ENCODE results near the gene NLGN3. TPM values are rescaled to one million over a fixed set of nuclear protein-coding genes. Genes with fewer than 3 reads are reported as not detected.
A peak's percentile ranks its signal among the peaks of the same experiment; 100 is the strongest.

The NLGN3 gene
- polyA plus RNA-seq, 1 donor from 2014 or later, result 11.7 TPM

DNA sequence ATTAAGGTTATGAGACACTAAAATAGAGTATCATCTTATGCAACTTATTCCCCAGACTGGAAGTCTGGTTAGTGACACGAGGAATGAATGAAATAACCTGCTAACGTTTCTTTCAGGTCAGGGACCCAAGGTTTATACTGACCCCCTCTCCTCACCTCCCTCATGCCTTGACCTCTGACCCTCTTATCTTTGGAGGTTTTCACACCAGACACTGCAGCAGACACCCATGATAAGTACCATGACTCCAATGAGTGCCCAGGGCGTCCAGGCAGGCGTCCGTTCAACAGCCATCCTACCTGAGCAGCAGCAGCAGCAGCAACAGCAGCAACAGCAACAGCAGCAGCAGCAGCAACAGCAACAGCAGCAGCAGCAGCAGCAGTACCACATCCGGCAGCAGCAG is 4.2 kb upstream of the NLGN3 start:
- TF ChIP-seq SMC3 (conservative IDR thresholded peaks at IDR 0.05; ENCODE audit: poor library complexity), result no peak
- TF ChIP-seq EZH2 (IDR thresholded peaks at IDR 0.05; ENCODE audit: borderline replicate concordance, insufficient read depth, low read length, poor library complexity, severe bottlenecking), result no peak
- TF ChIP-seq, protein P1, sequence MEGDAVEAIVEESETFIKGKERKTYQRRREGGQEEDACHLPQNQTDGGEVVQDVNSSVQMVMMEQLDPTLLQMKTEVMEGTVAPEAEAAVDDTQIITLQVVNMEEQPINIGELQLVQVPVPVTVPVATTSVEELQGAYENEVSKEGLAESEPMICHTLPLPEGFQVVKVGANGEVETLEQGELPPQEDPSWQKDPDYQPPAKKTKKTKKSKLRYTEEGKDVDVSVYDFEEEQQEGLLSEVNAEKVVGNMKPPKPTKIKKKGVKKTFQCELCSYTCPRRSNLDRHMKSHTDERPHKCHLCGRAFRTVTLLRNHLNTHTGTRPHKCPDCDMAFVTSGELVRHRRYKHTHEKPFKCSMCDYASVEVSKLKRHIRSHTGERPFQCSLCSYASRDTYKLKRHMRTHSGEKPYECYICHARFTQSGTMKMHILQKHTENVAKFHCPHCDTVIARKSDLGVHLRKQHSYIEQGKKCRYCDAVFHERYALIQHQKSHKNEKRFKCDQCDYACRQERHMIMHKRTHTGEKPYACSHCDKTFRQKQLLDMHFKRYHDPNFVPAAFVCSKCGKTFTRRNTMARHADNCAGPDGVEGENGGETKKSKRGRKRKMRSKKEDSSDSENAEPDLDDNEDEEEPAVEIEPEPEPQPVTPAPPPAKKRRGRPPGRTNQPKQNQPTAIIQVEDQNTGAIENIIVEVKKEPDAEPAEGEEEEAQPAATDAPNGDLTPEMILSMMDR (IDR thresholded peaks at IDR 0.05; ENCODE audit: poor library complexity, severe bottlenecking), result no peak
- TF ChIP-seq, protein P2, sequence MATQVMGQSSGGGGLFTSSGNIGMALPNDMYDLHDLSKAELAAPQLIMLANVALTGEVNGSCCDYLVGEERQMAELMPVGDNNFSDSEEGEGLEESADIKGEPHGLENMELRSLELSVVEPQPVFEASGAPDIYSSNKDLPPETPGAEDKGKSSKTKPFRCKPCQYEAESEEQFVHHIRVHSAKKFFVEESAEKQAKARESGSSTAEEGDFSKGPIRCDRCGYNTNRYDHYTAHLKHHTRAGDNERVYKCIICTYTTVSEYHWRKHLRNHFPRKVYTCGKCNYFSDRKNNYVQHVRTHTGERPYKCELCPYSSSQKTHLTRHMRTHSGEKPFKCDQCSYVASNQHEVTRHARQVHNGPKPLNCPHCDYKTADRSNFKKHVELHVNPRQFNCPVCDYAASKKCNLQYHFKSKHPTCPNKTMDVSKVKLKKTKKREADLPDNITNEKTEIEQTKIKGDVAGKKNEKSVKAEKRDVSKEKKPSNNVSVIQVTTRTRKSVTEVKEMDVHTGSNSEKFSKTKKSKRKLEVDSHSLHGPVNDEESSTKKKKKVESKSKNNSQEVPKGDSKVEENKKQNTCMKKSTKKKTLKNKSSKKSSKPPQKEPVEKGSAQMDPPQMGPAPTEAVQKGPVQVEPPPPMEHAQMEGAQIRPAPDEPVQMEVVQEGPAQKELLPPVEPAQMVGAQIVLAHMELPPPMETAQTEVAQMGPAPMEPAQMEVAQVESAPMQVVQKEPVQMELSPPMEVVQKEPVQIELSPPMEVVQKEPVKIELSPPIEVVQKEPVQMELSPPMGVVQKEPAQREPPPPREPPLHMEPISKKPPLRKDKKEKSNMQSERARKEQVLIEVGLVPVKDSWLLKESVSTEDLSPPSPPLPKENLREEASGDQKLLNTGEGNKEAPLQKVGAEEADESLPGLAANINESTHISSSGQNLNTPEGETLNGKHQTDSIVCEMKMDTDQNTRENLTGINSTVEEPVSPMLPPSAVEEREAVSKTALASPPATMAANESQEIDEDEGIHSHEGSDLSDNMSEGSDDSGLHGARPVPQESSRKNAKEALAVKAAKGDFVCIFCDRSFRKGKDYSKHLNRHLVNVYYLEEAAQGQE (IDR thresholded peaks at IDR 0.05; ENCODE audit: borderline replicate concordance), result no peak
- no peak for TF ChIP-seq RAD21 (conservative IDR thresholded peaks at IDR 0.05)
- TF ChIP-seq TAF1 (IDR thresholded peaks at IDR 0.05; ENCODE audit: low read depth), result no peak
- TF ChIP-seq POLR2AphosphoS5 (IDR thresholded peaks at IDR 0.05), result no peak
- no peak for TF ChIP-seq MXI1 (conservative IDR thresholded peaks at IDR 0.05; ENCODE audit: poor library complexity, severe bottlenecking)
- no peak for TF ChIP-seq EP300 (conservative IDR thresholded peaks at IDR 0.05; ENCODE audit: poor library complexity, severe bottlenecking)
- no peak overlapping the region for H3K9ac ChIP-seq (ENCODE audit: low read length)
- H3K4me3 ChIP-seq (ENCODE audit: low read length), result no peak overlapping the region
- no peak overlapping the region for H2AFZ ChIP-seq (ENCODE audit: low read depth, low read length)
- no peaks in the 10 kb centered on the region for H3K36me3 ChIP-seq (ENCODE audit: insufficient read depth, low read length)
- no peaks in the 10 kb centered on the region for H4K20me1 ChIP-seq (ENCODE audit: insufficient read depth)
- no peaks in the 10 kb centered on the region for H3K9me2 ChIP-seq (ENCODE audit: insufficient read depth, low read length)
- no peaks in the 10 kb centered on the region for H3K9me3 ChIP-seq (ENCODE audit: low read length)
- H3K27me3 ChIP-seq (ENCODE audit: insufficient read depth, low read depth, low read length), result no peaks in the 10 kb centered on the region
- H3K27ac ChIP-seq (ENCODE audit: low read length), result no peak overlapping the region
- H3K79me2 ChIP-seq (replicated peaks; ENCODE audit: insufficient read depth, low read length), result peaks cover 11% of the 10 kb centered on the region
- H3K4me2 ChIP-seq (ENCODE audit: low read length), result no peak overlapping the region
- H3F3A ChIP-seq (ENCODE audit: insufficient read depth, low read length, poor library complexity, severe bottlenecking), result no peaks in the 10 kb centered on the region

DNA sequence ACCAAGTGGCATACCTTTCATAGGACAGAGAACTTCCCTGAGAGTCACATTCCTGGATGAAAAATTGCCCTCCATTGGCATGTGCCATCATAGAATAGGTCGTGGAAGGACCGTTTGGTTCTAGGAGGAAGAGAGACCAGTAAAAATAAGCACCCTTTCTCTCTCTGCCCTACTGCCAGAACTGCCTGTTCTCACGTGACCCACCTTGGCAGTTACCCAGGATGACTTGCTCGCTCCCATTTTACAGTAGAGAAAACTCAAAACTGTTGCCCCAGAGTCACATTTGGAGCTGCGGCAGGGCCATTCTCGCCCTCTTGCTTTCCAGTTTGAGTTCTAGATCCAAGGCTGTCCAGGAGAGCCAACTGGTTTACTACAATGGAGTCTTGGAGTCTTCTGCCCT is 1.1 kb upstream of the NLGN3 start:
- Histone ChIP-seq H2AFZ (ENCODE audit: low read depth, low read length) (no peak overlapping the region), H3K79me2 (replicated peaks; ENCODE audit: insufficient read depth, low read length) (peaks cover 26% of the 10 kb centered on the region), H3K4me3 (ENCODE audit: low read length) (peak overlapping the region; percentile 78), H3F3A (ENCODE audit: insufficient read depth, low read length, poor library complexity, severe bottlenecking) (no peaks in the 10 kb centered on the region), H3K27ac (ENCODE audit: low read length) (no peak overlapping the region), H3K36me3 (ENCODE audit: insufficient read depth, low read length) (no peaks in the 10 kb centered on the region), H3K9me2 (ENCODE audit: insufficient read depth, low read length) (no peaks in the 10 kb centered on the region), H3K4me2 (ENCODE audit: low read length) (no peak overlapping the region), H3K9me3 (ENCODE audit: low read length) (no peaks in the 10 kb centered on the region), H3K27me3 (ENCODE audit: insufficient read depth, low read depth, low read length) (no peaks in the 10 kb centered on the region), H3K9ac (ENCODE audit: low read length) (no peak overlapping the region), H4K20me1 (ENCODE audit: insufficient read depth) (no peaks in the 10 kb centered on the region)
- TF ChIP-seq EZH2 (IDR thresholded peaks at IDR 0.05; ENCODE audit: borderline replicate concordance, insufficient read depth, low read length, poor library complexity, severe bottlenecking) (no peak), SMC3 (conservative IDR thresholded peaks at IDR 0.05; ENCODE audit: poor library complexity) (no peak), RAD21 (conservative IDR thresholded peaks at IDR 0.05) (no peak), TAF1 (IDR thresholded peaks at IDR 0.05; ENCODE audit: low read depth) (no peak), POLR2AphosphoS5 (IDR thresholded peaks at IDR 0.05) (no peak), MXI1 (conservative IDR thresholded peaks at IDR 0.05; ENCODE audit: poor library complexity, severe bottlenecking) (no peak), EP300 (conservative IDR thresholded peaks at IDR 0.05; ENCODE audit: poor library complexity, severe bottlenecking) (no peak)
- TF ChIP-seq, protein P2 (IDR thresholded peaks at IDR 0.05; ENCODE audit: borderline replicate concordance), result no peak
- TF ChIP-seq, protein P1 (IDR thresholded peaks at IDR 0.05; ENCODE audit: poor library complexity, severe bottlenecking), result no peak

Measured in neural cell (in vitro differentiated cells).